DND-41 (cell line): ENCODE data around the gene TPO.

Experiments
- ATAC-seq: fragments of 200-7000 bp; cut with Tn5 transposase; 3 replicates; pipeline ENCODE4 v1.9.1; 2021; ENCODE audit warnings: low read depth; ENCODE audit not compliant: insufficient read depth
- DNase-seq: peaks from one replicate; pipeline ENCODE4 v3.0.0-alpha.2; 2020
- H2AFZ ChIP-seq: 2 replicates; pipeline ENCODE4 v1.6.0; 2012; ENCODE audit warnings: low read depth, low read length
- H3K27ac ChIP-seq: 2 replicates; pipeline ENCODE4 v1.5.1; 2012; ENCODE audit warnings: low read length, inconsistent platforms
- H3K27me3 ChIP-seq: fragments of 200-600 bp; sonication (generic); 2 replicates; pipeline ENCODE4 v1.6.0; 2012; ENCODE audit warnings: low read length, mild to moderate bottlenecking, inconsistent platforms; ENCODE audit not compliant: insufficient read depth, poor library complexity
- H3K36me3 ChIP-seq: 2 replicates; pipeline ENCODE4 v1.5.1; 2012; ENCODE audit warnings: low read length, inconsistent platforms; ENCODE audit not compliant: insufficient read depth
- H3K4me1 ChIP-seq: 2 replicates; pipeline ENCODE4 v1.5.1; 2012; ENCODE audit warnings: mild to moderate bottlenecking, low read length; ENCODE audit not compliant: insufficient read depth
- H3K4me2 ChIP-seq: 2 replicates; pipeline ENCODE4 v1.6.0; 2012; ENCODE audit warnings: mild to moderate bottlenecking, moderate library complexity, low read length, inconsistent platforms; ENCODE audit not compliant: insufficient read depth
- H3K4me3 ChIP-seq, 2 experiments: fragments of 200-600 bp in 1 of 2; shearing (Covaris generic) in 1 of 2; 2 replicates each; pipeline ENCODE4 v1.5.1; 2012 to 2016; ENCODE audit warnings: inconsistent platforms in 2 of 2, low read length in 2 of 2, mild to moderate bottlenecking in 2 of 2, low read depth in 1 of 2, moderate library complexity in 1 of 2
- H3K79me2 ChIP-seq: 2 replicates; pipeline ENCODE4 v1.6.0; 2012; ENCODE audit warnings: low read length, inconsistent platforms; ENCODE audit not compliant: insufficient read depth
- H3K9ac ChIP-seq: 2 replicates; pipeline ENCODE4 v1.6.0; 2012; ENCODE audit warnings: low read depth, mild to moderate bottlenecking, inconsistent platforms, low read length, moderate library complexity
- H3K9me3 ChIP-seq: 2 replicates; pipeline ENCODE4 v1.5.1; 2012; ENCODE audit warnings: low read length, moderate library complexity, mild to moderate bottlenecking, inconsistent platforms; ENCODE audit not compliant: insufficient read depth, severe bottlenecking
- H4K20me1 ChIP-seq: 2 replicates; pipeline ENCODE4 v1.6.0; 2012; ENCODE audit warnings: low read length; ENCODE audit not compliant: insufficient read depth
- EZH2 ChIP-seq: IDR thresholded peaks from 3 replicates; pipeline ENCODE4 v1.6.1; 2012; ENCODE audit warnings: borderline replicate concordance, low read depth, mild to moderate bottlenecking, moderate library complexity, low read length, inconsistent platforms; ENCODE audit not compliant: severe bottlenecking
- TF ChIP-seq, protein P1 (sequence below): IDR thresholded peaks from 2 replicates; pipeline ENCODE4 v1.5.1; 2012; ENCODE audit warnings: borderline replicate concordance, low read length, moderate library complexity, mild to moderate bottlenecking; ENCODE audit not compliant: poor library complexity, severe bottlenecking; ENCODE audit errors: extremely low read depth

Gene TPO

DNA sequence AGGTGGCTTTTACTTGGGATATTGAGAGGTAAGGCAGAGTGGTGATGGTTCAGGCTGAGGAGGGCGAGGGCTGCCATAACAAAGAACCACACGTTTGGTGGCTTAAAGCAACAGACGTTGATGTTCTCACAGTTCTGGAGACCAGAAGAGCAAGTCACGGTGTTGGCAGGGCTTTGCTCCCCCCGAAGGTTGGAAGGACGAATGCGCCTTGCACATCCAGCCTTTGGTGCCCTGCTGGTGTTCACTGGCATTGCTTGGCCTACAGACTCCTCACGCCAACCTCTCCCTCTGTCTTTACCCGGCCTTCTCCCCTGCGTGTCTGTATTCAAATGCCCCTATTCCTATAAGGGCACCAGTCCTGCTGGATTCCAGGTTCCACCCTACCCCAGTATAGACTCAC lies 125.4 kb downstream of the TPO start:
- Histone ChIP-seq H3K4me1 (no peaks in the 10 kb centered on the region), H2AFZ (no peak overlapping the region), H3K27ac (no peak overlapping the region), H3K9me3 (no peaks in the 10 kb centered on the region), H3K36me3 (no peaks in the 10 kb centered on the region), H3K27me3 (no peaks in the 10 kb centered on the region), H3K4me3 (no peak overlapping the region), H3K79me2 (no peaks in the 10 kb centered on the region), H3K9ac (no peak overlapping the region), H4K20me1 (no peaks in the 10 kb centered on the region), H3K4me2 (no peak overlapping the region)
- DNase-seq (peak; percentile 71), ATAC-seq (peak; percentile 94)
- TF ChIP-seq, protein P1, sequence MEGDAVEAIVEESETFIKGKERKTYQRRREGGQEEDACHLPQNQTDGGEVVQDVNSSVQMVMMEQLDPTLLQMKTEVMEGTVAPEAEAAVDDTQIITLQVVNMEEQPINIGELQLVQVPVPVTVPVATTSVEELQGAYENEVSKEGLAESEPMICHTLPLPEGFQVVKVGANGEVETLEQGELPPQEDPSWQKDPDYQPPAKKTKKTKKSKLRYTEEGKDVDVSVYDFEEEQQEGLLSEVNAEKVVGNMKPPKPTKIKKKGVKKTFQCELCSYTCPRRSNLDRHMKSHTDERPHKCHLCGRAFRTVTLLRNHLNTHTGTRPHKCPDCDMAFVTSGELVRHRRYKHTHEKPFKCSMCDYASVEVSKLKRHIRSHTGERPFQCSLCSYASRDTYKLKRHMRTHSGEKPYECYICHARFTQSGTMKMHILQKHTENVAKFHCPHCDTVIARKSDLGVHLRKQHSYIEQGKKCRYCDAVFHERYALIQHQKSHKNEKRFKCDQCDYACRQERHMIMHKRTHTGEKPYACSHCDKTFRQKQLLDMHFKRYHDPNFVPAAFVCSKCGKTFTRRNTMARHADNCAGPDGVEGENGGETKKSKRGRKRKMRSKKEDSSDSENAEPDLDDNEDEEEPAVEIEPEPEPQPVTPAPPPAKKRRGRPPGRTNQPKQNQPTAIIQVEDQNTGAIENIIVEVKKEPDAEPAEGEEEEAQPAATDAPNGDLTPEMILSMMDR: peak; percentile 88
- TF ChIP-seq EZH2: no peak

DNA sequence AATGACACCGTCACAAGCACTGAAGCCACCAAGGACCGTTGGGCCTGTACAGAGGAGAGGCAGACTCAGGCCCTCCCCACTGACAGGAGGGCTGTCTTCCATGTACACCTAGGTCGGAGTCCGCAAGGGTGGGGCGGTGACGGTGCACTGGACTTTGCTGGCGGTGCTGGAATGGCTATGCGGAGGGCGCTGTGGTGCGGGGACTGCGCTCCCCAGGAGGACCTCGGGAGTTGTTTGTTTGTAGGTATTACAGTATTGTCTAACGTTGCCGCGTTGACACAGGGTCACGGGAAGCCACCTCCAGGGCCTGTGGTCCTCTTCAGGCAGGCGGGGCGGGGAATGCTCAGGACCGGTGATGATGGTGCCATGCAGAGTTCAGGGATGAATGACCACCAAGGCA lies 126.2 kb downstream of the TPO start:
- ATAC-seq (no peak), DNase-seq (no peak)
- no peak overlapping the region for H3K4me3 ChIP-seq
- TF ChIP-seq EZH2: no peak
- TF ChIP-seq, protein P1: no peak
- H3K27me3 ChIP-seq: no peaks in the 10 kb centered on the region
- no peak overlapping the region for H3K9ac ChIP-seq
- H2AFZ ChIP-seq: no peak overlapping the region
- no peaks in the 10 kb centered on the region for H3K36me3 ChIP-seq
- H3K79me2 ChIP-seq: no peaks in the 10 kb centered on the region
- no peaks in the 10 kb centered on the region for H3K9me3 ChIP-seq
- no peaks in the 10 kb centered on the region for H3K4me1 ChIP-seq
- no peaks in the 10 kb centered on the region for H4K20me1 ChIP-seq
- no peak overlapping the region for H3K27ac ChIP-seq
- no peak overlapping the region for H3K4me2 ChIP-seq

DNA sequence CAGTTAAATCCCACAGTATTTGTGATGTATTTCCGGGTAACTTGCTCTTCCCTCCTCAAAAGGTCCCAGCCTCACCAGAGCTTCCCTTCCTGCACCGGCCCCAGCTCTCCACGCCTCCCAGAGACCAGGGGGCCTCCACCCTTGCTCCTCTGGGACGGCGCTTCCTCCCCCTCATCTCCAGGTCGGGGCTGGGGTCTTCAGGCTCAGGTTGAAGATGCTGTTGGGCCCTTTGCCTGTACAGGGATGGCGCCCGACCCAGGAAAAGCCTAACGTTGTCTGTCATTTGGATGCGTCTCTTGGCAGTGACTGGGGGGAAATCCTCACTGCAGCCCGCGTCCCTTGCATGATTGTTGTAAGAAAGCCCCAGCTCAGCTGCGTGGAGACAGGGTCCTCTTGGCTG lies 126.7 kb downstream of the TPO start:
- TF ChIP-seq, protein P1: no peak
- no peak for TF ChIP-seq EZH2
- no peak overlapping the region for H2AFZ ChIP-seq
- H3K4me1 ChIP-seq: no peaks in the 10 kb centered on the region
- no peaks in the 10 kb centered on the region for H3K9me3 ChIP-seq
- H3K4me2 ChIP-seq: no peak overlapping the region
- no peaks in the 10 kb centered on the region for H4K20me1 ChIP-seq
- H3K79me2 ChIP-seq: no peaks in the 10 kb centered on the region
- no peak overlapping the region for H3K27ac ChIP-seq
- H3K36me3 ChIP-seq: no peaks in the 10 kb centered on the region
- H3K4me3 ChIP-seq: no peak overlapping the region
- DNase-seq: no peak
- no peaks in the 10 kb centered on the region for H3K27me3 ChIP-seq
- ATAC-seq: no peak
- no peak overlapping the region for H3K9ac ChIP-seq

DNA sequence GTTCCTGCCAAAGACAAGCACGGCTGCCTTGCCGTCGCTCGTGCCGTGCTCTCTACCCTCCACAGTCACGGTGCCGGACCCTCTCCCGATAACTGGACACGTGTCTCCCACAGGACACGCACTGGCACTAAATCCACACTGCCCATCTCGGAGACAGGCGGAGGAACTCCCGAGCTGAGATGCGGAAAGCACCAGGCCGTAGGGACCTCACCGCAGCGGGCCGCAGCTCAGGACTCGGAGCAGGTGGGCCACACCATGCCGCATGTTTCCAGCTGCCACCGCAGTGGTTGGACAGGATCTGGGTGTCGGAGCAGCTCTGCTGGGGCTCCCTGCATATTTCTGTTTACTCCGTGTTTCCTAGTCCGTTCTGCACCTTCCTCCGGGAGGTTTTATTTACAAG lies 127.2 kb downstream of the TPO start:
- Histone ChIP-seq H2AFZ (no peak overlapping the region), H3K9me3 (no peaks in the 10 kb centered on the region), H3K27ac (no peak overlapping the region), H3K9ac (no peak overlapping the region), H3K4me2 (no peak overlapping the region), H3K36me3 (no peaks in the 10 kb centered on the region), H3K27me3 (no peaks in the 10 kb centered on the region), H4K20me1 (no peaks in the 10 kb centered on the region), H3K4me1 (peaks cover under 1% of the 10 kb centered on the region), H3K79me2 (no peaks in the 10 kb centered on the region), H3K4me3 (no peak overlapping the region)
- DNase-seq: no peak
- TF ChIP-seq, protein P1: no peak
- TF ChIP-seq EZH2: no peak
- ATAC-seq: no peak
